HCT116 (cell line): ENCODE results near the gene TMEM135. TPM values are rescaled to one million over a fixed set of nuclear protein-coding genes. Genes with fewer than 3 reads are reported as not detected.

Experiments
- ATAC-seq: fragments of 200-7000 bp; cut with Tn5 transposase; 2 replicates; pipeline ENCODE4 v1.9.1; 2020; ENCODE audit warnings: mild to moderate bottlenecking, moderate library complexity
- BruUV-seq: library from RNA; stranded (reverse); fragments of 400-500 nt; replicated peaks from 2 replicates; lab custom pipeline; 2021; lab: Mats Ljungman, UMichigan
- CTCF ChIA-PET: fragments of 300-600 bp; sonication (Branson Sonifier 250); formaldehyde crosslinking; loops from one replicate; lab custom pipeline; 2021; ENCODE audit warnings: antibody characterized with exemption; lab: Charles Lee
- POLR2A ChIA-PET: fragments of 300-600, 350-600 bp; sonication (Branson Sonifier 250); formaldehyde crosslinking; loops from one replicate; lab custom pipeline; 2021; ENCODE audit warnings: antibody characterized with exemption; lab: Charles Lee
- RAD21 ChIA-PET, 2 experiments: fragments of 300-600 bp; sonication (Branson Sonifier 250); formaldehyde crosslinking; loops; one replicate each; lab custom pipeline; 2023; ENCODE audit warnings: low total read pairs in 2 of 2; ENCODE audit not compliant: uncharacterized antibody in 2 of 2, unreplicated experiment in 2 of 2, low non-redundant PET in 1 of 2; lab: Charles Lee
- DNase-seq: peaks from one replicate; pipeline ENCODE4 v3.0.0-alpha.2; 2010; ENCODE audit warnings: low read depth, low spot score
- H2AFZ ChIP-seq: fragments of 200-600 bp; shearing (Covaris generic), sonication (generic); 2 replicates; pipeline ENCODE4 v1.6.1; 2017; ENCODE audit warnings: low read depth, mixed run types, mixed read lengths, antibody characterized with exemption, low read length; ENCODE audit not compliant: poor library complexity, severe bottlenecking
- H3K27ac ChIP-seq: 2 replicates; pipeline ENCODE4 v1.5.1; 2012; ENCODE audit warnings: low read depth, low read length
- H3K27me3 ChIP-seq: fragments of 200-600 bp; sonication (generic); 2 replicates; pipeline ENCODE4 v1.6.1; 2016; ENCODE audit warnings: mixed run types, low read length, mixed read lengths; ENCODE audit not compliant: insufficient read depth
- H3K36me3 ChIP-seq, 2 experiments: fragments of 200-500 bp in 1 of 2; fragments of 200-600 bp in 1 of 2; sonication (Bioruptor generic) in 1 of 2; sonication (generic) in 1 of 2; 2 replicates each; pipeline versions ENCODE4 v1.5.1 to v1.6.1; 2014 to 2016; ENCODE audit warnings: low read length in 2 of 2, inconsistent platforms in 1 of 2, mixed read lengths in 1 of 2, mixed run types in 1 of 2; ENCODE audit not compliant: insufficient read depth in 2 of 2, control insufficient read depth in 1 of 2
- H3K4me1 ChIP-seq, 2 experiments: fragments of 200-600 bp in 1 of 2; sonication (generic) in 1 of 2; 2 replicates each; pipeline versions ENCODE4 v1.5.1 to v1.6.1; 2012 to 2017; ENCODE audit warnings: low read length in 2 of 2, inconsistent platforms in 1 of 2, mild to moderate bottlenecking in 1 of 2, mixed read lengths in 1 of 2, mixed run types in 1 of 2, moderate library complexity in 1 of 2; ENCODE audit not compliant: insufficient read depth in 2 of 2, control insufficient read depth in 1 of 2
- H3K4me2 ChIP-seq: fragments of 200-600 bp; sonication (generic); 2 replicates; pipeline ENCODE4 v1.6.1; 2017; ENCODE audit warnings: mixed run types, low read length, mixed read lengths
- H3K4me3 ChIP-seq, 2 experiments: fragments of 200-600 bp in 1 of 2; sonication (generic) in 1 of 2; replicated peaks in 1 of 2; 2 replicates each; pipeline ENCODE4 v1.5.1; 2011 to 2016; ENCODE audit warnings: low read length in 2 of 2, control low read depth in 1 of 2, low read depth in 1 of 2, mild to moderate bottlenecking in 1 of 2, mixed read lengths in 1 of 2, mixed run types in 1 of 2
- H3K79me2 ChIP-seq: fragments of 200-600 bp; sonication (generic); 2 replicates; pipeline ENCODE4 v1.6.1; 2017; ENCODE audit warnings: mild to moderate bottlenecking, mixed run types, low read length, moderate library complexity, mixed read lengths; ENCODE audit not compliant: insufficient read depth
- H3K9ac ChIP-seq: fragments of 200-600 bp; sonication (generic); 2 replicates; pipeline ENCODE4 v1.6.1; 2016; ENCODE audit warnings: low read length, mixed read lengths
- H3K9me2 ChIP-seq: fragments of 200-600 bp; sonication (generic), shearing (Covaris generic); 2 replicates; pipeline ENCODE4 v1.6.1; 2017; ENCODE audit warnings: mixed run types, mild to moderate bottlenecking, moderate library complexity; ENCODE audit not compliant: insufficient read depth
- H3K9me3 ChIP-seq, 2 experiments: fragments of 200-500 bp in 1 of 2; fragments of 200-600 bp in 1 of 2; sonication (Bioruptor generic) in 1 of 2; sonication (generic) in 1 of 2; 2 replicates each; pipeline ENCODE4 v1.6.1; 2014 to 2017; ENCODE audit warnings: low read length in 2 of 2, mixed read lengths in 2 of 2, inconsistent platforms in 1 of 2, low read depth in 1 of 2, mild to moderate bottlenecking in 1 of 2, mixed run types in 1 of 2, moderate library complexity in 1 of 2; ENCODE audit not compliant: control insufficient read depth in 1 of 2, insufficient read depth in 1 of 2
- H4K20me1 ChIP-seq: fragments of 200-600 bp; sonication (generic), shearing (Covaris generic); 2 replicates; pipeline ENCODE4 v1.6.1; 2017; ENCODE audit warnings: mixed run types, mild to moderate bottlenecking, moderate library complexity; ENCODE audit not compliant: insufficient read depth
- CEBPB ChIP-seq: IDR thresholded peaks from 2 replicates; pipeline ENCODE4 v1.6.1; 2012; ENCODE audit warnings: low read depth
- CTCF ChIP-seq, 3 experiments: fragments of 200-600 bp in 1 of 3; sonication (generic) in 1 of 3; IDR thresholded peaks in 2 of 3; conservative IDR thresholded peaks in 1 of 3; 2 replicates each; pipeline ENCODE4 v1.5.1; 2012 to 2017; ENCODE audit warnings: low read depth in 2 of 3, low read length in 2 of 3, antibody characterized with exemption in 1 of 3, borderline replicate concordance in 1 of 3, control low read depth in 1 of 3, mild to moderate bottlenecking in 1 of 3, mixed read lengths in 1 of 3, mixed run types in 1 of 3, moderate library complexity in 1 of 3; ENCODE audit not compliant: insufficient read depth in 1 of 3
- EZH2 ChIP-seq: fragments of 200-600 bp; sonication (generic); IDR thresholded peaks from 2 replicates; pipeline ENCODE4 v1.6.1; 2017; ENCODE audit warnings: antibody characterized with exemption, mixed run types
- EZH2phosphoT487 ChIP-seq: fragments of 200-600 bp; IDR thresholded peaks from 2 replicates; pipeline ENCODE4 v1.6.1; 2018; ENCODE audit warnings: antibody characterized with exemption, borderline replicate concordance
- FOSL1 ChIP-seq: IDR thresholded peaks from 2 replicates; pipeline ENCODE4 v1.6.1; 2012; ENCODE audit warnings: low read depth
- JUND ChIP-seq: IDR thresholded peaks from 2 replicates; pipeline ENCODE4 v1.6.1; 2012
- MAX ChIP-seq: IDR thresholded peaks from 2 replicates; pipeline ENCODE4 v1.6.1; 2012
- POLR2A ChIP-seq: IDR thresholded peaks from 2 replicates; pipeline ENCODE4 v1.7.0; 2011; ENCODE audit warnings: borderline replicate concordance; ENCODE audit not compliant: insufficient read depth, insufficient read length; ENCODE audit errors: extremely low read depth
- POLR2AphosphoS5 ChIP-seq: IDR thresholded peaks from 2 replicates; pipeline ENCODE4 v1.6.1; 2011; ENCODE audit warnings: mild to moderate bottlenecking, low read depth, low read length, moderate library complexity
- RAD21 ChIP-seq: IDR thresholded peaks from 2 replicates; pipeline ENCODE4 v1.6.1; 2012; ENCODE audit warnings: low read depth, mild to moderate bottlenecking
- SIN3A ChIP-seq: IDR thresholded peaks from 2 replicates; pipeline ENCODE4 v1.6.1; 2012; ENCODE audit warnings: low read depth
- SP1 ChIP-seq: IDR thresholded peaks from 2 replicates; pipeline ENCODE4 v1.6.1; 2012; ENCODE audit warnings: low read depth
- SRF ChIP-seq: IDR thresholded peaks from 2 replicates; pipeline ENCODE4 v1.6.1; 2012; ENCODE audit warnings: low read depth
- YY1 ChIP-seq: IDR thresholded peaks from 2 replicates; pipeline ENCODE4 v1.6.1; 2011; ENCODE audit warnings: low read length, low read depth, moderate library complexity, mild to moderate bottlenecking; ENCODE audit not compliant: insufficient replicate concordance; ENCODE audit errors: extremely low read depth
- ZFX ChIP-seq: fragments of 450-650 bp; IDR thresholded peaks from 2 replicates; pipeline ENCODE4 v1.6.1; 2017
- ZNF274 ChIP-seq: fragments of 200-500 bp; sonication (Bioruptor generic); IDR thresholded peaks from 2 replicates; pipeline ENCODE4 v1.6.1; 2014; ENCODE audit warnings: mild to moderate bottlenecking, low read depth, low read length, inconsistent platforms
- intact Hi-C: fragments of 100-400 bp; cut with micrococcal nuclease; formaldehyde crosslinking; loops from 2 replicates; pipeline ENCODE4 v1.10.0; 2022
- total RNA-seq: library from RNA; stranded (reverse); gene quantifications from one replicate; pipeline ENCODE4 v1.2.1, GENCODE V29; 2021; ENCODE audit not compliant: unreplicated experiment

Gene TMEM135
- total RNA-seq, 1 experiment from 2014 or later, result 50.6 TPM

- intact Hi-C loops, result loop anchor here (2.0 to 5.0 kb wide), 2 partner anchors 80 to 136 kb away; partner anchors contain the start of gene FZD4
- ATAC-seq, result peak; percentile 35
- Histone ChIP-seq H3K27me3 (no peaks in the 10 kb centered on the region), H3K36me3 (no peaks in the 10 kb centered on the region), H3K4me1 (peaks cover 21 to 30% of the 10 kb centered on the region in 2 experiments), H3K9ac (peak overlapping the region; percentile 90), H3K9me2 (no peaks in the 10 kb centered on the region), H3K79me2 (peaks cover 39% of the 10 kb centered on the region), H2AFZ (peak overlapping the region; percentile 53), H3K9me3 (no peaks in the 10 kb centered on the region), H3K4me3 (peak overlapping the region; percentile 90 to 98), H3K4me2 (peak overlapping the region; percentile 93), H4K20me1 (no peaks in the 10 kb centered on the region), H3K27ac (peak overlapping the region; percentile 87)
- ChIA-PET CTCF (interaction anchor here (1.3 kb wide), 1 partner anchor 42 kb away, joined by 4 read pairs; no protein-coding TSS in a partner anchor), POLR2A (interaction anchor here (1.2 to 1.3 kb wide), 2 partner anchors 21 to 42 kb away, joined by 4 to 5 read pairs; no protein-coding TSS in a partner anchor), RAD21 (no interaction called here)
- TSS peak; percentile 84 for BruUV-seq
- DNase-seq, result no peak
- TF ChIP-seq SIN3A (0 out of 2 replicates have a peak, but pooled peaks have one; percentile 38), POLR2A (no peak)
Measured at GRCh38 chr11:87036756-87037449, 831 bp upstream of the TMEM135 start.

- ChIA-PET RAD21 (no interaction called here), POLR2A (interaction anchor here (0.7 to 1.3 kb wide), 3 partner anchors 19 to 316 kb away, joined by 4 to 7 read pairs (median 5); no protein-coding TSS in a partner anchor), CTCF (no interaction called here)
- Histone ChIP-seq H3K9me3 (no peaks in the 10 kb centered on the region), H3K4me1 (peaks cover 21 to 30% of the 10 kb centered on the region in 2 experiments), H3K4me2 (peak overlapping the region; percentile 93), H4K20me1 (no peaks in the 10 kb centered on the region), H2AFZ (peak overlapping the region; percentile 71), H3K4me3 (peak overlapping the region; percentile 90 to 98), H3K9me2 (no peaks in the 10 kb centered on the region), H3K9ac (peak overlapping the region; percentile 90), H3K27me3 (no peaks in the 10 kb centered on the region), H3K79me2 (peaks cover 47% of the 10 kb centered on the region), H3K27ac (peak overlapping the region; percentile 87), H3K36me3 (no peaks in the 10 kb centered on the region)
- BruUV-seq, result TSS peak; percentile 61
- no peak for DNase-seq
- intact Hi-C loops, result loop anchor here (5.0 kb wide), 1 partner anchor 81 kb away; the partner anchor contains the start of gene FZD4
- ATAC-seq, result no peak
- no peak for TF ChIP-seq YY1
- TF ChIP-seq EZH2phosphoT487, result no peak
- no peak for TF ChIP-seq ZFX
- TF ChIP-seq SRF, result no peak
- no peak for TF ChIP-seq SIN3A
- TF ChIP-seq FOSL1, result no peak
- TF ChIP-seq POLR2AphosphoS5, result no peak
- TF ChIP-seq RAD21, result no peak
- TF ChIP-seq SP1, result no peak
- TF ChIP-seq CEBPB, result no peak
- no peak for TF ChIP-seq EZH2
- TF ChIP-seq CTCF (IDR thresholded peaks at IDR 0.05 in 2 of 3, conservative IDR thresholded peaks at IDR 0.05 in 1 of 3; ENCODE audit: borderline replicate concordance in 1 of 3, insufficient read depth in 1 of 3, low read depth in 2 of 3, low read length in 2 of 3), result no peak
- no peak for TF ChIP-seq MAX
- no peak for TF ChIP-seq ZNF274
- no peak for TF ChIP-seq JUND
Measured at GRCh38 chr11:87038235-87038977, 672 bp downstream of the TMEM135 start.
